ENCODE data around the gene IL32.

The IL32 gene

GRCh38 chr16:3058139-3059030 is 7.1 kb upstream of the IL32 start:
- peak overlapping the region; percentile 77 for H4K91ac ChIP-seq (ENCODE audit: low read length)
- H3K9ac ChIP-seq (ENCODE audit: low read length), result peak overlapping the region; percentile 88
- H2BK120ac ChIP-seq (ENCODE audit: low read depth, low read length), result peak overlapping the region; percentile 96
- peak overlapping the region in 1 of 2 experiments; percentile 81 for H3K23ac ChIP-seq (ENCODE audit: low read length in 2 of 2)
- peak overlapping the region; percentile 72 for H2AFZ ChIP-seq (ENCODE audit: low read depth, low read length)
- H2BK12ac ChIP-seq (ENCODE audit: low read length in 2 of 2), result no peak overlapping the region
- peak overlapping the region; percentile 97 for H4K8ac ChIP-seq (ENCODE audit: low read length)
- H3K4me3 ChIP-seq (ENCODE audit: insufficient read depth in 1 of 2, low read depth in 1 of 2, low read length in 2 of 2), result peak overlapping the region; percentile 75 to 81
- H3K4me2 ChIP-seq (ENCODE audit: low read length, poor library complexity, severe bottlenecking), result peak overlapping the region; percentile 75
- peak overlapping the region; percentile 65 for H2BK15ac ChIP-seq (ENCODE audit: low read depth, poor library complexity, severe bottlenecking)
- H3K18ac ChIP-seq (ENCODE audit: low read depth in 1 of 2, low read length in 2 of 2), result peak overlapping the region; percentile 71 to 93
- H3K27me3 ChIP-seq (ENCODE audit: control insufficient read depth in 1 of 2, insufficient read depth in 1 of 2, low read length in 2 of 2), result no peaks in the 10 kb centered on the region
- WGBS, result 12% methylated on average over 58 of the region's 77 CpGs
- no peak overlapping the region for H2BK5ac ChIP-seq (ENCODE audit: low read depth, low read length, poor library complexity, severe bottlenecking)
- peak overlapping the region in 1 of 2 experiments; percentile 93 for H3K14ac ChIP-seq (ENCODE audit: low read length in 2 of 2)
- H2AK5ac ChIP-seq (ENCODE audit: low read length, severe bottlenecking), result no peak overlapping the region
- no peaks in the 10 kb centered on the region for H3K9me3 ChIP-seq (ENCODE audit: control insufficient read depth, low read length)
- DNase-seq, result peak; percentile 43
- H3K36me3 ChIP-seq (ENCODE audit: control insufficient read depth in 1 of 2, insufficient read depth in 2 of 2, low read depth in 1 of 2, low read length in 2 of 2), result peaks cover 0 to 15% of the 10 kb centered on the region in 2 experiments
- peak overlapping the region; percentile 3 to 90 for H3K4ac ChIP-seq (ENCODE audit: low read depth in 1 of 2, low read length in 2 of 2)
- H3K79me1 ChIP-seq (replicated peaks; ENCODE audit: low read length, poor library complexity, severe bottlenecking), result no peaks in the 10 kb centered on the region
- H3K27ac ChIP-seq (ENCODE audit: low read length, poor library complexity, severe bottlenecking), result no peak overlapping the region
- peaks cover 17% of the 10 kb centered on the region for H3K4me1 ChIP-seq (ENCODE audit: control insufficient read depth, insufficient read depth, low read depth, low read length)

DNA sequence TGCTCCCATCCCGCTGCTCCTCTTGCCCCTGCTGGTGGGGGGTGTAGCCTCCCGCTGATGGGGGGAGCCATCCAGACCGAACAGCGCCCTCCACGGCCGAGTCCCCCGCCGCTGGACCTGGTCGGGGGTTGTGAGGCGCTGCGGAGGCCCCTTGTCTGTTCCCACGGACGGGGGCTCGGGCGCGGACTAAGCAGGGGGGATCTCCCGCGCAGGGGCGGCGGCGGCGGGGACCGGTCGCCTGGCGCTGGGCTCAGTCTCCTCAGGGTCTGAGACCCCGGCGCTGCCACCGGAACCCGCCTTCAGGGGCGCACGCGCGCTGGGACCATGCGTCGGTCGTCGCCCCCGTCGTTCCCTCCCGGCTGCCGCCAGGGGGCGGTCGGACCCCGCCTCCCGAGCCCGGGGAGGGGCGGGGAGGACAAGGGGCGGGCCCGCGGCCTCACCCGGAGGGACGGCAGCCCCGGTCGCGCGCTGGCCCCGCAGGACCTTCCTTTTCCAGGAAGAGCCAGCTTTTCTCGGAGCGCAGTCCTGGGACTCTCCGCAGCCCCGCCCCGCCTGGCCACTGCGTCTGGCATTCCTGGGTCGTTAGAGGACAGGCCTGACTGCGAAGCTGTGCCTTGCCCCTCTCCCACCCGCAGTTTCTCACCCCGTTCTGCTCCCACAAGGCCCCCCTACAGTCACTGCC is 6.3 kb upstream of the IL32 start:
- Histone ChIP-seq H3K4me3 (ENCODE audit: insufficient read depth in 1 of 2, low read depth in 1 of 2, low read length in 2 of 2) (peak overlapping the region; percentile 75 to 81), H4K8ac (ENCODE audit: low read length) (peak overlapping the region; percentile 99), H3K4me2 (ENCODE audit: low read length, poor library complexity, severe bottlenecking) (peak overlapping the region; percentile 82), H3K9ac (ENCODE audit: low read length) (peak overlapping the region; percentile 88), H3K27me3 (ENCODE audit: control insufficient read depth in 1 of 2, insufficient read depth in 1 of 2, low read length in 2 of 2) (peaks cover 0 to 5% of the 10 kb centered on the region in 2 experiments), H3K79me1 (replicated peaks; ENCODE audit: low read length, poor library complexity, severe bottlenecking) (no peaks in the 10 kb centered on the region), H2BK15ac (ENCODE audit: low read depth, poor library complexity, severe bottlenecking) (peak overlapping the region; percentile 98), H2BK120ac (ENCODE audit: low read depth, low read length) (peak overlapping the region; percentile 96), H2AFZ (ENCODE audit: low read depth, low read length) (peak overlapping the region; percentile 79), H3K18ac (ENCODE audit: low read depth in 1 of 2, low read length in 2 of 2) (peak overlapping the region; percentile 83 to 96), H3K23ac (ENCODE audit: low read length in 2 of 2) (no peak overlapping the region), H3K9me3 (ENCODE audit: control insufficient read depth, low read length) (no peaks in the 10 kb centered on the region), H3K4ac (ENCODE audit: low read depth in 1 of 2, low read length in 2 of 2) (peak overlapping the region; percentile 89 to 90), H3K14ac (ENCODE audit: low read length in 2 of 2) (peak overlapping the region in 1 of 2 experiments; percentile 82), H3K4me1 (ENCODE audit: control insufficient read depth, insufficient read depth, low read depth, low read length) (peaks cover 17% of the 10 kb centered on the region), H4K91ac (ENCODE audit: low read length) (peak overlapping the region; percentile 98), H3K36me3 (ENCODE audit: control insufficient read depth in 1 of 2, insufficient read depth in 2 of 2, low read depth in 1 of 2, low read length in 2 of 2) (peaks cover 0 to 15% of the 10 kb centered on the region in 2 experiments), H2BK5ac (ENCODE audit: low read depth, low read length, poor library complexity, severe bottlenecking) (peak overlapping the region; percentile 15), H2AK5ac (ENCODE audit: low read length, severe bottlenecking) (no peak overlapping the region), H3K27ac (ENCODE audit: low read length, poor library complexity, severe bottlenecking) (no peak overlapping the region), H2BK12ac (ENCODE audit: low read length in 2 of 2) (peak overlapping the region; percentile 59 to 81)
- DNase-seq, result peak; percentile 94
- WGBS, result under 1% methylated on average over 40 of the region's 67 CpGs

DNA sequence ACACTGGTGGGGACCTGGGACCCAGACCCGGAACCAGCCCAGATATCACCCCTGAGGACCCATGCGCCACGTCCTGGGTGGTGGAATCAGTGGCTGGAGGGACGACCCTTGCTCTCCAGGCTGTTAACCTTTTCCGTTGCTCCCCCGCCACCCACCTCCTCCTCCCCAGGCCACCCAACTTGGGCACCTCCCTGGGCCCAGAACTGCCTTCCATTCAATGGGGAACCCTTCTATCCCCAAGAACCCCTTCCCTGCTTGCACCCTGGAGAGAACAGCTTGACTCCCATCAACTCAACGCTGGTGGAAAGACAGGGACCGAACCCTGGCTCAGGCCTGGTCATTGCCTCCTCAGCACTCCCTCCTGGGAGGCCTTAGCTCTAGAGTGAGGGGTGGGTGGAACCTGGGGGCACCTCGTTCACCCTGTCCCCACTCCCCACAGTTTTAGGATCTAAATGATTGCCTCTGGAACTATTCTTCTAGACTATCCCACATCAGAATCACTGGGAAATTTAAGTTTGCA is 5.7 kb upstream of the IL32 start:
- Histone ChIP-seq H3K36me3 (ENCODE audit: control insufficient read depth in 1 of 2, insufficient read depth in 2 of 2, low read depth in 1 of 2, low read length in 2 of 2) (peaks cover 0 to 11% of the 10 kb centered on the region in 2 experiments), H3K4me1 (ENCODE audit: control insufficient read depth, insufficient read depth, low read depth, low read length) (peaks cover 20% of the 10 kb centered on the region), H3K27ac (ENCODE audit: low read length, poor library complexity, severe bottlenecking) (no peak overlapping the region), H2BK15ac (ENCODE audit: low read depth, poor library complexity, severe bottlenecking) (peak overlapping the region; percentile 73), H3K4ac (ENCODE audit: low read depth in 1 of 2, low read length in 2 of 2) (peak overlapping the region; percentile 89 to 90), H3K18ac (ENCODE audit: low read depth in 1 of 2, low read length in 2 of 2) (peak overlapping the region; percentile 83 to 96), H3K14ac (ENCODE audit: low read length in 2 of 2) (peak overlapping the region in 1 of 2 experiments; percentile 82), H3K27me3 (ENCODE audit: control insufficient read depth in 1 of 2, insufficient read depth in 1 of 2, low read length in 2 of 2) (peaks cover 0 to 5% of the 10 kb centered on the region in 2 experiments), H3K9me3 (ENCODE audit: control insufficient read depth, low read length) (no peaks in the 10 kb centered on the region), H2BK120ac (ENCODE audit: low read depth, low read length) (peak overlapping the region; percentile 88), H3K4me3 (ENCODE audit: insufficient read depth in 1 of 2, low read depth in 1 of 2, low read length in 2 of 2) (peak overlapping the region; percentile 47 to 81), H2AK5ac (ENCODE audit: low read length, severe bottlenecking) (peak overlapping the region; percentile 12), H2AFZ (ENCODE audit: low read depth, low read length) (peak overlapping the region; percentile 79), H3K9ac (ENCODE audit: low read length) (peak overlapping the region; percentile 88), H2BK5ac (ENCODE audit: low read depth, low read length, poor library complexity, severe bottlenecking) (peak overlapping the region; percentile 15), H4K8ac (ENCODE audit: low read length) (peak overlapping the region; percentile 99), H2BK12ac (ENCODE audit: low read length in 2 of 2) (peak overlapping the region; percentile 59 to 85), H3K79me1 (replicated peaks; ENCODE audit: low read length, poor library complexity, severe bottlenecking) (no peaks in the 10 kb centered on the region), H3K23ac (ENCODE audit: low read length in 2 of 2) (no peak overlapping the region), H3K4me2 (ENCODE audit: low read length, poor library complexity, severe bottlenecking) (peak overlapping the region; percentile 82), H4K91ac (ENCODE audit: low read length) (peak overlapping the region; percentile 98)
- 72% methylated on average over 9 of the region's 9 CpGs for WGBS
- no peak for DNase-seq
